ENCODE data around the gene SPOP.
"Not testable (repeated sequence)": the region's sequence is repeated elsewhere in the genome, so short reads cannot be mapped to it uniquely, and the experiment has no call there.

Gene SPOP

GRCh38 chr17:49647256-49647585 is 30.7 kb downstream of the SPOP start:
- no peak for TF ChIP-seq L3MBTL2 (conservative IDR thresholded peaks at IDR 0.05)
- no peak for TF ChIP-seq FOXM1 (IDR thresholded peaks at IDR 0.05; ENCODE audit: borderline replicate concordance)
- no peak for TF ChIP-seq SP1 (IDR thresholded peaks at IDR 0.05)
- TF ChIP-seq SUZ12 (IDR thresholded peaks at IDR 0.05): no peak
- peak; percentile 61; the same call in 1 of the 2 replicates for TF ChIP-seq ZNF384 (IDR thresholded peaks at IDR 0.05)
- TF ChIP-seq ARNT (IDR thresholded peaks at IDR 0.05): no peak
- DNase-seq (ENCODE audit: extremely low spot score): no peak
- ChIA-PET POLR2A (interaction anchor here (2.4 kb wide), 1 partner anchor 30 kb away, joined by 15 read pairs; the partner anchor contains the start of gene SPOP), CTCF (interaction anchor here (0.6 to 2.1 kb wide), 2 partner anchors 9 to 287 kb away, joined by 3 to 8 read pairs; no protein-coding TSS in a partner anchor)

GRCh38 chr17:49646391-49647255 is 31.3 kb downstream of the SPOP start:
- TF ChIP-seq ZNF384 (IDR thresholded peaks at IDR 0.05) (peak; percentile 92), FOXA1 (IDR thresholded peaks at IDR 0.05) (no peak), BHLHE40 (IDR thresholded peaks at IDR 0.05; ENCODE audit: borderline replicate concordance) (no peak), FOXK2 (IDR thresholded peaks at IDR 0.05) (no peak), FOXM1 (IDR thresholded peaks at IDR 0.05; ENCODE audit: borderline replicate concordance) (no peak), LEF1 (IDR thresholded peaks at IDR 0.05; ENCODE audit: borderline replicate concordance) (no peak)
- no peak for DNase-seq (ENCODE audit: extremely low spot score)
- POLR2A ChIA-PET: interaction anchor here (0.6 to 2.4 kb wide), 3 partner anchors 28 to 31 kb away, joined by 3 to 15 read pairs (median 3); partner anchors contain the start of gene SPOP
- CTCF ChIA-PET: interaction anchor here (0.6 to 2.1 kb wide), 3 partner anchors 10 to 287 kb away, joined by 3 to 8 read pairs (median 3); no protein-coding TSS in a partner anchor

GRCh38 chr17:49646056-49646390 is 31.9 kb downstream of the SPOP start:
- not testable (repeated sequence) for DNase-seq (ENCODE audit: extremely low spot score)
- ChIA-PET POLR2A (interaction anchor here (0.8 to 2.4 kb wide), 2 partner anchors 28 to 32 kb away, joined by 3 to 15 read pairs; partner anchors contain the start of gene SPOP), CTCF (interaction anchor here (0.8 to 2.1 kb wide), 2 partner anchors 10 to 18 kb away, joined by 3 to 8 read pairs; no protein-coding TSS in a partner anchor)

- no peak for TF ChIP-seq ARNT (IDR thresholded peaks at IDR 0.05)
- TF ChIP-seq HDGF (IDR thresholded peaks at IDR 0.05; ENCODE audit: borderline replicate concordance): no peak
- no peak for TF ChIP-seq FOXM1 (IDR thresholded peaks at IDR 0.05; ENCODE audit: borderline replicate concordance)
- no peak for TF ChIP-seq FOXA1 (IDR thresholded peaks at IDR 0.05)
- TF ChIP-seq SUZ12 (IDR thresholded peaks at IDR 0.05): no peak
- TF ChIP-seq SP1 (IDR thresholded peaks at IDR 0.05): no peak
- no peak for TF ChIP-seq ZNF384 (IDR thresholded peaks at IDR 0.05)
- TF ChIP-seq ELF4 (IDR thresholded peaks at IDR 0.05): no peak
- no peak for TF ChIP-seq FOXK2 (IDR thresholded peaks at IDR 0.05)
- TF ChIP-seq LEF1 (IDR thresholded peaks at IDR 0.05; ENCODE audit: borderline replicate concordance): no peak
- POLR2A ChIA-PET: interaction anchor here (2.4 kb wide), 1 partner anchor 32 kb away, joined by 15 read pairs; the partner anchor contains the start of gene SPOP
- CTCF ChIA-PET: interaction anchor here (2.1 kb wide), 1 partner anchor 11 kb away, joined by 8 read pairs; no protein-coding TSS in a partner anchor
- DNase-seq (ENCODE audit: extremely low spot score): no peak
These were observed 32.2 kb downstream of the SPOP start for GRCh38 chr17:49645654-49646053.

GRCh38 chr17:49640556-49640955 is 37.3 kb downstream of the SPOP start:
- no peak for DNase-seq (ENCODE audit: extremely low spot score)
- POLR2A ChIA-PET: no interaction called here
- CTCF ChIA-PET: interaction anchor here (0.6 kb wide), 1 partner anchor 9 kb away, joined by 3 read pairs; no protein-coding TSS in a partner anchor
- TF ChIP-seq ELF4 (IDR thresholded peaks at IDR 0.05) (no peak), FOXA1 (IDR thresholded peaks at IDR 0.05) (no peak), LEF1 (IDR thresholded peaks at IDR 0.05; ENCODE audit: borderline replicate concordance) (no peak), FOXM1 (IDR thresholded peaks at IDR 0.05; ENCODE audit: borderline replicate concordance) (no peak), ZNF384 (IDR thresholded peaks at IDR 0.05) (no peak), TARDBP (IDR thresholded peaks at IDR 0.05) (no peak), PKNOX1 (IDR thresholded peaks at IDR 0.05) (no peak), ARNT (IDR thresholded peaks at IDR 0.05) (no peak), HDGF (IDR thresholded peaks at IDR 0.05; ENCODE audit: borderline replicate concordance) (no peak), L3MBTL2 (conservative IDR thresholded peaks at IDR 0.05) (no peak), CTBP1 (IDR thresholded peaks at IDR 0.05; ENCODE audit: borderline replicate concordance) (no peak), FOXK2 (IDR thresholded peaks at IDR 0.05) (no peak), SUZ12 (IDR thresholded peaks at IDR 0.05) (no peak)

GRCh38 chr17:49638818-49639217 is 39.1 kb downstream of the SPOP start:
- POLR2A ChIA-PET: no interaction called here
- no peak for TF ChIP-seq L3MBTL2 (conservative IDR thresholded peaks at IDR 0.05)
- TF ChIP-seq PKNOX1 (IDR thresholded peaks at IDR 0.05): no peak
- TF ChIP-seq SP1 (IDR thresholded peaks at IDR 0.05): no peak
- no peak for TF ChIP-seq TARDBP (IDR thresholded peaks at IDR 0.05)
- no peak for TF ChIP-seq BHLHE40 (IDR thresholded peaks at IDR 0.05; ENCODE audit: borderline replicate concordance)
- no peak for TF ChIP-seq ZNF384 (IDR thresholded peaks at IDR 0.05)
- no peak for TF ChIP-seq ARNT (IDR thresholded peaks at IDR 0.05)
- TF ChIP-seq CTBP1 (IDR thresholded peaks at IDR 0.05; ENCODE audit: borderline replicate concordance): no peak
- TF ChIP-seq FOXM1 (IDR thresholded peaks at IDR 0.05; ENCODE audit: borderline replicate concordance): no peak
- TF ChIP-seq NFRKB (IDR thresholded peaks at IDR 0.05): no peak
- no peak for TF ChIP-seq LEF1 (IDR thresholded peaks at IDR 0.05; ENCODE audit: borderline replicate concordance)
- no peak for TF ChIP-seq SUZ12 (IDR thresholded peaks at IDR 0.05)
- TF ChIP-seq FOXA1 (IDR thresholded peaks at IDR 0.05): no peak
- no peak for TF ChIP-seq HDGF (IDR thresholded peaks at IDR 0.05; ENCODE audit: borderline replicate concordance)
- CTCF ChIA-PET: no interaction called here
- DNase-seq (ENCODE audit: extremely low spot score): no peak
